Stimulated activated naive CD8-positive, alpha-beta T cell treated with anti-CD3 and anti-CD28 coated beads, Interleukin-15, Interleukin-2, amounts not matched to agents 100 U/mL and 50 U/mL, for 24 hours (primary cell): ENCODE results near the gene PODN.
A peak's percentile ranks its signal among the peaks of the same experiment; 100 is the strongest.

Experiments used
- ATAC-seq: fragments of 150-1000 bp; cut with Tn5 transposase; one replicate; pipeline ENCODE4 v1.10.0; 2021
- DNase-seq: peaks from one replicate; pipeline ENCODE4 v3.0.0; 2021

Gene PODN

DNA sequence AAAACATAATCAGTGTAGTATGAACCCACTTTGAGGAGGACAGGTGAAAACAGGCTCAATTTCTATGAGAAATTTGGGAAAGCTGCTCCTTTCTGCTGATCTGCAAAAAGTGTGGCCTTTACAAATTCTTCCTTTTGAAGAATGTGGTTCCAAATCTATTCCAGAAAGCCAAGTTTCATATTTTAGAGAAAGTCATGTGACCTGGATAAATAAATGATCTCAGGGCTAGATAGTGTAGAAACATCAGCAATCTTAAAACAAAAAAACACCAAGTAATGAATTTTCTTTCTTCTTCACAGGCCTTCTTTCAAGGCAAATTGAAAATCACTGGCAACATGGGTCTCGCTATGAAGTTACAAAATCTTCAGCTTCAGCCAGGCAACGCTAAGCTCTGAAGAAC is 11.7 kb upstream of the PODN start:
- DNase-seq (no peak), ATAC-seq (no peak)

- DNase-seq (no peak), ATAC-seq (no peak)
Observed at GRCh38 chr1:53051676-53052075, 10.3 kb upstream of the PODN start.

DNA sequence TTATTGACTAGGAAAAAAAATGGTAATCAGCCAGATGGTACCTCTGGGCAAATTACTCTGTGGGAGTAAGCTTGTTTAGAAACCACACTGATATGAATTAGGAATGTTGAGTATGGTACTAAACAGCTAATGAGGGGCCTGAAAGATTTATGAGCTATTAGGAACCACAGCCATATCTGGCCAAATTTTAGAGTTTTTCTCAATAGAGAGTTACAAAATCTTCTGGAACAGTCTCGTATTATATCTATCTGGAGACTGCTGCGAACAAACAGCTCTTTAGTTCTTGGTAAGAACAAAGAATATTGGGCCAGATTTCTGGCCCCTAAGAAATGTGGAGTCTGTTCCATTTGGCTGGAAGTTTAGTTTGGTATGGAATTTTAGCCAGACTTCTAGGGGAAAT is 4.9 kb upstream of the PODN start:
- DNase-seq (no peak), ATAC-seq (no peak)

DNA sequence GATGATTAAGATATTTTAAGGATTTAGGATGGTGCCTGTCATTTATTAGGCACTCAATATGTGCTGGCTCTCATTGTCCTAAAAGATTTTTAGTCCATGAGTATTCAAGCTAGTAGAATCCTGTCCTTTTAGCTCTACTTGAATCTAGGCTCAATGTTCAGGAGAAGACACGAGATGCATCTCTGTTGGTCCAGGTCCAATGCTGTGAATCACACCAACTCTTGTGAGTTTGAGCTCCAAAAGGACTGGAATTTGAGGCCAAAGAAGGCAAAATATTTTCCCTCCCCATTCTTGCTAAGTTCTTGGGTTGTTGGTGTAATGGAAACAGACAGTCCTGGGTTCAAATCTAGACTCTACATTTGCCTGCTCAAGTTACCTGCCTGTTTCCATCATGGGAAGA is 1.4 kb upstream of the PODN start:
- ATAC-seq (no peak), DNase-seq (no peak)

DNA sequence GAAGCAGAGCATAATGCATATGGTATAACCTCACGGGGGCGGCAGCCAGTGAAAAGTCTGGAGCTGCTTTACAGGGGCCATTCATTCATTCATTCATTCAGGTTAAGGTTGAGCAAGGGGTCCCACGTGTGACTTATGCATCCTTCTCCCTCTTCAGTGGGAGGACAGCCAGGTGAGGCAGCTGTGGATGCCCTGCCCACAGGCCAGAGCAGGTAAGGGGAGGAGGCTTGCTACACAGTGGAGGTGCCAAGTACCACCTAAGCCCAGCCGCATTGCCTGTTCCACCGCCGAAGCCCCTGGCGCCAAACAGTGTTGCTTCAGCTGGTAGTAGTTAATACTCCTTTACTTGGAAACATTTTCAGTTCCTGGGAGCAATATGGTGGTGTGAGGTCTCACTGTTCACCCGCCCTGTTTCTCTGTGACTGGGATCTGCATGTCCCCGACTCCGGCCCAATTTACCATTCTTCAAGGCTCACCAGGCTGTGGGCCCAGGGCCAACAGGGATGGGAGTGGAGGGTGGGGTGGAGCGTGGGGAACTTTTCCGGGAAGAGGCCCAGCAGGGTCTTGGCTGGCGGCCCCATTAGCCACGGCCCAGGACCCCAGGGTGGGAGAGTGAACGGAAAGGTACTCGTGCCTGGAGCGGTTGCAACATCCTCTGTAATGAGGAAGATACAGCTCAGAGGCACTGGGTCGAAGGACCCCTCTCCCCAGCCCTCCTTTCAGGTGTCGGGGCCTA is 722 bp upstream of the PODN start:
- DNase-seq (no peak), ATAC-seq (no peak)

- no peak for DNase-seq
- peak; percentile 31 for ATAC-seq
Observed at GRCh38 chr1:53062708-53063591, 937 bp downstream of the PODN start.

DNA sequence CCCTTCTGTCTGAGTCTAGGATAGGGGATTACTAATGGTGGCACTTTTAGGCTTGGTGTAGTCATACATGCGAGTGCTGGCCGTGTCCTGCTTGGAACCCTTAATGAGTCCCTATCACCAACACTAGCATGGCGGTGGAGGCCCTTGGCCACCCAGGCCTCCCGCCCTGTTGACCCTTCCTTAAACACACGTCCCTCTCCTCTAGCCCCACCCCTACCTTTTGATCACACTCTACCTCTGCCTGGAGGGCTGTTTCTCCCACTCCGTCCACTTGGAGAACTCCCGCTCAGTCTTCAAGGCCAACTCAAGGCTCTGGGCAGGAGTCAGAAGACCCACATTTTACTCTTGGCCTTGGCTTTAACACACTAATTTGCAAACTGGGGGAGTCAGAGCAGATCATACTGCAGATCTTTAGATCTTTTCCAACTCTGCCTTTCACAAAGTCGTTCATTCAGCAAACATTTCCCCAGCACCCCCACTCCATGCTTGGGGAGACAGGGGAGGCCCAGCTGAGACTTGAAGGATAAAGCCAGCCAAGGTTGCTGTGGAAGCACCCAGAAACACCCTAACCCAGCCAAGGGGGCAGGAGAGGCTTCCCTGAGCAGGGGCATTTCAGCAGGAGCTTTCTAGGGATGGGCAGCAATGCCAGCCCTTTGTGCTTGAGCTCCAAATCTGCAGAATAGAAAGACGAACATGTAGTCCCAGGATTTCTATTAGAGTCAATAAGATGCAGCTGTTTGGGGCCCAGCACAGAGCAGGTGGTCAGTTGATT is 1.9 kb downstream of the PODN start:
- DNase-seq, result no peak
- ATAC-seq, result no peak

DNA sequence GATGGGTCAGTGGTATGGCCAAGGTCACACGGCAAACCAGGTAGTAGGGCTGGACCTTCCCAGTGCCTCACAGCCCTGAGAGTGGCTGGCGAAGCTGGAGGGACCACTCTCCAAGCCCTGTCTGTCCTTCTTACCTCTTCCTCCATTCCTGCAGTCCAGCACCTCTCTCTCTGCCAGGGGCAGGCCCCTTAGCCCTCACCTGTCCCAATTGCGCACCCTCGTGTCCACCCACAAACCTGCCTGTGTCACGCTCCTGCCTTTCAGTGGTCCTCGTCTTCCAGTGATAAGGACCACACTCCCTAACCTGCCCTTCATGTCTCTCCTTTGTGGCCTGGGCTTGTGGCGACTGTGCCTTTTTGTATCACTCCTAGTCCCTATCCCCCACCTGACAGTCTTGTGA is 3.4 kb downstream of the PODN start:
- ATAC-seq (no peak), DNase-seq (no peak)

GRCh38 chr1:53066488-53066887 is 4.5 kb downstream of the PODN start:
- DNase-seq (no peak), ATAC-seq (no peak)

DNA sequence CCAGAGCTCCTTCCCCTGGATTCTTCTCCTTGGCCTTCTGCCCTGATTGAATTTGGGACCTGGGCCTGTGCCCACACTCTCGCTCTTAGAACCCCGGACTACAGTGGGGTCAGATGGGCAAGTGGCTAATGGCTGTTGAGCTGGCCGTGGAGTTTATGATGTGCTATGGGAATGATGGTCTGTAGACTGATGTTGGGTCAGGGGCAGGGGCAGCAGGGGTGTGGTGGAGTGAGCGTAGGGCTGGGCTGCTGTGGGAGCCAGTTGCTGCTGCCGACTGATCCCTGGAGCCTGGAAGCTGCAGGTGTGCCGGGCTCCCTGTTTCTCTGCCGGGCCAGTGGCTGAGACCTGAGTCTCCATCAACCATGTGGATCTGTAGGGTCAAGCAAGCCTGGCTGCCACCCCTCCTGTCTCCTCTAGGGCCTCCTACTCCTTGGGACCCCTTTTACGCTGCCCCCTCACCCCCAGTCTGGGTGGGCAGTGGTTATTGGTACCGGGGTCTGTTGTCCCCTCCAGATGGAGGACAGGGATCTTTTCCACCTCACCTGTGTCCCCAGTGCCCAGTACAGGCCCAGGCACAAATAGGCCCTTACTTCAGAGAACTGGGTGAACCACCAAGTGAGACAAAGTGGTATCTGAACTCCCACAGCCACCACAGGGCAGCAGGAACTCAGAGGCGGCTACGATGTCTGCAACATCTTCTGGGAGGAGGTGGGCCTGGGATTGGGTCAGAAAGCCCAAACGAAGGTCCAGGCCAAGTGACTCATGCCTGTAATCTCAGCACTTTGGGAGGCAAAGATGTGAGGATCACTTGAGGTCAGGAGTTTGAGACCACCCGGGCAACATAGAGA is 5.1 kb downstream of the PODN start:
- DNase-seq (no peak), ATAC-seq (no peak)

GRCh38 chr1:53067886-53068285 is 5.9 kb downstream of the PODN start:
- DNase-seq (no peak), ATAC-seq (no peak)

- DNase-seq, result no peak
- ATAC-seq, result no peak
Observed at GRCh38 chr1:53068314-53069099, 6.5 kb downstream of the PODN start.

GRCh38 chr1:53069265-53069662 is 7.3 kb downstream of the PODN start:
- DNase-seq (no peak), ATAC-seq (no peak)

DNA sequence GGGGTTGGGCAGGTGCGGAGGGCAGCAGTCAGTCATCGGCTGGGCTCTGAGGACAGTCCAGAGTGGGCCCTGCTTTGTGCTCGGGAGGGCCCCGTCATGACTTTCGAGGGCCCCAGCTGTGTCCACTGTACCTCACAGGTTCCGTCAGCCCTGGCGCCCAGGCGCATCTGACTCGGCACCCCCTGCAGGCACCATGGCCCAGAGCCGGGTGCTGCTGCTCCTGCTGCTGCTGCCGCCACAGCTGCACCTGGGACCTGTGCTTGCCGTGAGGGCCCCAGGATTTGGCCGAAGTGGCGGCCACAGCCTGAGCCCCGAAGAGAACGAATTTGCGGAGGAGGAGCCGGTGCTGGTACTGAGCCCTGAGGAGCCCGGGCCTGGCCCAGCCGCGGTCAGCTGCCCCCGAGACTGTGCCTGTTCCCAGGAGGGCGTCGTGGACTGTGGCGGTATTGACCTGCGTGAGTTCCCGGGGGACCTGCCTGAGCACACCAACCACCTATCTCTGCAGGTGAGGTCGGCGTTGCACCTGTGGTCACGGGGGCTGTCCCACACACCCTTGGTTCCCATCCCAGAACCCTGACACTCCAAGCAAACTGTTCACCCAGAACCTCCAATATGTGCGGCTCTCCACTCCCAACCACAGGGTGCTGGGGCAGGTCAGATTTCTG is 7.8 kb downstream of the PODN start:
- ATAC-seq, result no peak
- DNase-seq, result no peak

GRCh38 chr1:53070621-53071020 is 8.6 kb downstream of the PODN start:
- DNase-seq (no peak), ATAC-seq (no peak)

DNA sequence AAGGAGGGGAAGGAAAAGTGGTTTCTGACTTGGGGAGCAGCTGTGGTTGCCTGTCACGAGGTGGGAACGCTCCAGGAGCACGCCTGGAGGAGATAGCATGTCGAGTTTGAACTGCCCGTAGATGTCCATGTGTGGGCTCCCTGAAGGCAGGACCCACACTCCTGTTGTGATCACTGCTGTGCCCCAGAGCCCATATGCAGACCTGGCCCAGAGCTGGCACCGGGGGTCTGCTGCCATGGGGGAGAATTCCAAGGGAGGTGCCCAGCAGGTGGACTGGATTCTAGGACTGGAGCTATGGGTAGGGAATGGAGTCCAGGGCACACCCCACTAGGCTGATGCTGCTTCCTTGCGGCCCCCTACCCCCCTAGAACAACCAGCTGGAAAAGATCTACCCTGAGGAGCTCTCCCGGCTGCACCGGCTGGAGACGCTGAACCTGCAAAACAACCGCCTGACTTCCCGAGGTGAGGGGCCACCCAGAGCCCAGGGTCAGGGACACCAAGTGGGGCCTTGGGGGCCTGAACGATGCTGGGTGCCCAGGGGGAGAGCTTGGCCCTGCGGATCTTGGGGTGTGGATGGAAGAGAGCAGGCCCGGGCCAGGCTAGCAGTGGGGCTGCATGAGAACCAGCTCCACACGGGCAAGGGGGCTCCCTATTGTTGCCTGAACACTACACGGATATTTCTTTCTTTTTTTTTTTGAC is 9.3 kb downstream of the PODN start:
- DNase-seq (no peak), ATAC-seq (no peak)

- DNase-seq (no peak), ATAC-seq (no peak)
Observed at GRCh38 chr1:53071915-53072314, 9.9 kb downstream of the PODN start.

- DNase-seq, result no peak
- ATAC-seq, result no peak
Observed at GRCh38 chr1:53073287-53073686, 11.3 kb downstream of the PODN start.

DNA sequence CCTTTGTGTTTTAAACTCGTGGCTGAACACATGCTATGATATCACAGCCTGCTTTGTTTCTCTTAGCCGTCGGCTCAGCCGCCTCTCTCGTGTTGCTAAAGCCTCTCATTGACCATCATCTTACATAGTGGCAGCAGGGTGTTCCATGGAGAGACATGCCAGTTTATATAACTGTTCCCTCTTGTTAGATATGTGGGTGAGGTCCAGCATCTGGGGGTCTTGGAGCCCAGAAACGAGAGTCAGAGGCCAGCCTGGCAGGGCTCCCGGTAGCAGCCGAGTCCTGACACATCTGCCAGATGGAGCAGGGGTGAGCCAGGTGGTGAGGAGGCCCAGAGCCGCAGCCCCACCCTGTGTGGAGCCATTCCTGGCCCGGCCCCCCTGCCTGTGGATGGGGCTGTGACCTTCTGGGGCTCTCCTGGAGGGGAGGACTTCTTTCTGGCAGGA is 11.9 kb downstream of the PODN start:
- ATAC-seq (no peak), DNase-seq (no peak)
